ENCODE results near the gene FLT3.

Gene FLT3

DNA sequence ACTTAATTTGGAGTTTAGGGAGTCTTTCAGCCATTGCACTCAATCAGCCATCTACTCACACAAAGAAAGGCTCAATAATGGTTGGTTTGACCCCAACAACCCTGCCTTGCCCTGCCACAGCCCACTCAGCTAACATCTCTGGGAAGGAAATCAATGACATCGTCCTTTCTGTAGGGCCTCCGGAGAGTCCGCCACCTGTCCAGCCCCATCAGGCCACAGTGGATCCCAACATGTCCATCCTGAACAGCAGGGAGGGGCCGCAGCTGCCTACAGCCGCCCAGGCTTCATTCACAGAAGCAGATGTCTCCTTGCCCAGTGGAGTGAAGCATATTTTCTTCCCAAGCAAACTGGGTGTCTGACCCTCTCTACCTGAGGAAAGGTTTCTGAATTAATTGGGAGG, 127.1 kb downstream of the FLT3 start:
- no peak overlapping the region for H3K4me3 ChIP-seq (ENCODE audit: low read depth, low read length)
- TF ChIP-seq, protein P1, sequence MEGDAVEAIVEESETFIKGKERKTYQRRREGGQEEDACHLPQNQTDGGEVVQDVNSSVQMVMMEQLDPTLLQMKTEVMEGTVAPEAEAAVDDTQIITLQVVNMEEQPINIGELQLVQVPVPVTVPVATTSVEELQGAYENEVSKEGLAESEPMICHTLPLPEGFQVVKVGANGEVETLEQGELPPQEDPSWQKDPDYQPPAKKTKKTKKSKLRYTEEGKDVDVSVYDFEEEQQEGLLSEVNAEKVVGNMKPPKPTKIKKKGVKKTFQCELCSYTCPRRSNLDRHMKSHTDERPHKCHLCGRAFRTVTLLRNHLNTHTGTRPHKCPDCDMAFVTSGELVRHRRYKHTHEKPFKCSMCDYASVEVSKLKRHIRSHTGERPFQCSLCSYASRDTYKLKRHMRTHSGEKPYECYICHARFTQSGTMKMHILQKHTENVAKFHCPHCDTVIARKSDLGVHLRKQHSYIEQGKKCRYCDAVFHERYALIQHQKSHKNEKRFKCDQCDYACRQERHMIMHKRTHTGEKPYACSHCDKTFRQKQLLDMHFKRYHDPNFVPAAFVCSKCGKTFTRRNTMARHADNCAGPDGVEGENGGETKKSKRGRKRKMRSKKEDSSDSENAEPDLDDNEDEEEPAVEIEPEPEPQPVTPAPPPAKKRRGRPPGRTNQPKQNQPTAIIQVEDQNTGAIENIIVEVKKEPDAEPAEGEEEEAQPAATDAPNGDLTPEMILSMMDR (IDR thresholded peaks at IDR 0.05; ENCODE audit: borderline replicate concordance, insufficient read depth, low read depth, low read length): no peak

DNA sequence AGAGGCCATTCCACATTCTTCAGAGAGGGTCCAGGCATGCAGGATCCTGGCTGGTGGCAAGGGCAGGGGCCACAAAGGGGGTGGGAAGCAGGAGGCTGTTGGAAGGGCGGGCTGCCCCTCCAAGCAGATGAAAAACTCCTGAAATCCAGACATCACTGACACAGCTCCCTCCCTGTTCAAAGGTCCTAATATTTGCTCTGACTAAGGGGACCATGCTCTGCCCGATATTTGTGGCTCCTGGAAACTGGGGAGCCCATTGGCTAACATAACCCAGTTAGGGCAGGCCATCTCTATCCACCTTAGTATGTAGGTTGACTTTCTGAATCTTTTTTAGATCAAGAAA, 127.9 kb downstream of the FLT3 start:
- TF ChIP-seq, protein P1 (IDR thresholded peaks at IDR 0.05; ENCODE audit: borderline replicate concordance, insufficient read depth, low read depth, low read length): no peak
- H3K4me3 ChIP-seq (ENCODE audit: low read depth, low read length): no peak overlapping the region

DNA sequence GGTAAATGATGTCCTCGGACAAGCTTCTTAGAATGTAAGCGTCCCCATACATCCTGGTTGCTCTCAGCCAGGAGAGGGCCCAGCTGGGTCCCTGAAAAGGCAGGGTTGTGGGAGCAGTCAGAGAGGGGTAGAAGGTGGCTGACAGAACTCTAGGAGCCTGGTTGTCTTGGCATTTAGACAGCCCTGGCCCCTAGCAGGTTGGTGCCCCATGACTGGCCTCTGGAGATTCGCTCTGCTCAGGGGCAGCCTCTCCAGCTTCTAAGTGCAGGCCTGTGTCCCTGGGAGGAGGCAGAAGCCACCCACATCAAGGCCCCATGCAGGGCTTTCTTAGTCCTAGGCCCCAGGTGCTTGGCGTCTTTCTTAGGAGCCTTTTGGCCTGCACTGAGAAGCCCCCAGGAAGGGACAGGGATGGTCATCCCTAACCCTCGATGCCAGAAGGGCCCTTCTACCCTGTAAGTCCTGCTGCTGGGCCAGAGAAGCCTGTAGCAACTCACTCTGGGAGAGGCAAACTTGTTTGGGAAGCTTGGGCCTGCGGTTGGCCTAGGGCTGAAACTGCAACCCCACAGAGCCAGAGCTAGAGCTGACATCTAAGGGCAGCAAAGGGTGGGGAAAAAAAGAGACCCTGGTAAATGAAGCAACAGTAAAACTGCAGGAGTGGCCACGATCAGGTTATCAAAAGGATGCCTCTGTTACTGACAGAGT, 128.4 kb downstream of the FLT3 start:
- TF ChIP-seq, protein P1 (IDR thresholded peaks at IDR 0.05; ENCODE audit: borderline replicate concordance, insufficient read depth, low read depth, low read length): no peak
- no peak overlapping the region for H3K4me3 ChIP-seq (ENCODE audit: low read depth, low read length)

DNA sequence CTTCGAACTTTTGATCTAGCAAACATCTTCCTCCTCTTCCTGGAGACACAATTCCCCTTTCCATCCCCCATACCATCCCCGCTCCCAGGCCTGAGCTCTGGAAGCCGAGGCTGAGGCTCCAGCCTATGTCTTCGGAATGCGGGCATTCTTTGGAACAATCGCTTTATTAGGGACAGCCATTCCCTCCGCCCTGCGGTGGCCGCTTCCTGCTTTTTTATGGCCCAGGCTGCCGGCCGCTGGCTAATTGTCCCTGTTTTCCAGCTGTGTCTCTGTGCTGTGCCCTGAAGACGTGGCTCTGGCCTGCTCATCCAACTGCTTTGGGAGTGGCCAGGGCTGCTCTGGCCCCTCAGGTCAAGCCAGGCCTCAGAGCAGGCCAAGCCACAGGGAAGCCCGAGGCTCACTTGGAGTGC, 129.1 kb downstream of the FLT3 start:
- H3K4me3 ChIP-seq (ENCODE audit: low read depth, low read length): no peak overlapping the region
- TF ChIP-seq, protein P1 (IDR thresholded peaks at IDR 0.05; ENCODE audit: borderline replicate concordance, insufficient read depth, low read depth, low read length): no peak

DNA sequence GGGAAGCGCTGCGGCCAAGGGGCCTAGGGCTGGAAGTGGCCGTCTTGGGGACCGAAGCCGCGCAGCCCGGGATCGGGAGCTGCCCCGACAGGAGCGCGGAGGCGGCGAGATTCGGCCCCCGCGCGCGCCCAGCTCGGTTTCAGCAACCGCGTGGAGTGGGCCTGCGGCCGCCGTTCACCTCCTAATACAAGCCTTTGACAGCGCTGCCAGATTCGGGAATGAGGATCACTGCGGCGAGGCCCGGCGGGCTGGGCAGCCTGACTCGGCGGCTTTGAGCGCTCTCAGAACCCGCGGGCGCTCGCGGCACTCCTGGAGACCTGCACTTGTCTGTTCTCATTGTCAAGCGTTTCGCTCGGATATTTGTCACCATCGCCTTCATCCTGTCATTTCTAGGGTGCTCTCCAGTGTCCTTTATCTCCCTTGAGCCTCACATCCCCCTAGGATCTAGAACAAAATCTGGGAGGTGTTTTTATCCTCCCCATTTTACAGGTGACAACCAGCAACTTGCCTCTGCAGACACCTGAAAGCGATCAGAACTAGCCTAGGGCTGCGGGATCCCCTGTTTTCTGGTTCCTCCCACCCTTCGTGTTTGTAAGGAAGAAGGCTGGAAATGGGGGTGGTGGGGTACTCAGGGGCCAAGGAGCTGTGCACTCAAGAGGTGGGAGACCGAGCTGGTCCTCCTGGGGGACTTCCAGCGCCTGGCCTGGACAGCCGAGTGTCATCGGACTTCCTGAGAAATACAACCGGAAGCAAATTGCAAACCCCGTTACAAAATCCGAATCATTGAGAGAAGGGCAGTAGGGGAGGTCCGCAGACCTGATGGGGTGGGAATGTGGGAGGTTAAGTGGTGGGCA, 129.8 kb downstream of the FLT3 start:
- TF ChIP-seq, protein P1 (IDR thresholded peaks at IDR 0.05; ENCODE audit: borderline replicate concordance, insufficient read depth, low read depth, low read length): no peak
- H3K4me3 ChIP-seq (ENCODE audit: low read depth, low read length): no peak overlapping the region

DNA sequence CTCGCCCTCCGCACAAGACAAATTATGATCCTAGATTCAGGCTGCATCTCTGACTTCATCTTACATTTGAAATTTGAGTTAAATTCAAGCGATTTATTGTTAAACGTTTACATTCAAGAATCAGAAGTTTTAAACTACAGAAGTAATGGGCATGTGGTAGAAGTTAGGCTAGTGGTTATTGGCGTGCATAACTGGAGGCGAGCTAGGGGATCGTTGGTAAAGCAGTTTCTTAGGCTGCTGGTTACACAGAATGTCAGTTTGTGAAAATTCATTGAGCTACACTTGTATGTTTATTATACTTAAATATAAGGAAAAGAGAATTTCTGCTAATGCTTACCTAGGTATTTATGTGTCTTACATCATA, 130.5 kb downstream of the FLT3 start:
- H3K4me3 ChIP-seq (ENCODE audit: low read depth, low read length): no peak overlapping the region
- TF ChIP-seq, protein P1 (IDR thresholded peaks at IDR 0.05; ENCODE audit: borderline replicate concordance, insufficient read depth, low read depth, low read length): no peak

Data from GM12875 (cell line).